DMS114 treated with DMSO at 0.1 percent for 48 hours (cell line): ENCODE results near the gene ARHGAP22.

ENCODE experiments used
- DNase-seq: peaks from one replicate; lab custom pipeline; 2025; ENCODE audit not compliant: unreplicated experiment; lab: John Stamatoyannopoulos, UW

ARHGAP22 gene

GRCh38 chr10:48554656-48555055 lies 50.2 kb downstream of the ARHGAP22 start:
- DNase-seq: no peak

- DNase-seq: no peak
Observed at GRCh38 chr10:48554246-48554645, 50.6 kb downstream of the ARHGAP22 start.

GRCh38 chr10:48552946-48553564 lies 51.8 kb downstream of the ARHGAP22 start:
- DNase-seq: no peak

- DNase-seq: peak; percentile 72
Observed at GRCh38 chr10:48551861-48552591, 52.8 kb downstream of the ARHGAP22 start.

- no peak for DNase-seq
Observed at GRCh38 chr10:48550977-48551376, 53.9 kb downstream of the ARHGAP22 start.

- DNase-seq: no peak
Observed at GRCh38 chr10:48550071-48550691, 54.7 kb downstream of the ARHGAP22 start.

GRCh38 chr10:48549236-48549635 lies 55.6 kb downstream of the ARHGAP22 start:
- DNase-seq: no peak

- no peak for DNase-seq
Observed at GRCh38 chr10:48548531-48549135, 56.2 kb downstream of the ARHGAP22 start.

- DNase-seq: no peak
Observed at GRCh38 chr10:48547981-48548380, 56.9 kb downstream of the ARHGAP22 start.

GRCh38 chr10:48547061-48547895 lies 57.6 kb downstream of the ARHGAP22 start:
- DNase-seq: no peak

GRCh38 chr10:48545462-48546145 lies 59.3 kb downstream of the ARHGAP22 start:
- no peak for DNase-seq

GRCh38 chr10:48543182-48543844 lies 61.6 kb downstream of the ARHGAP22 start:
- DNase-seq: no peak

GRCh38 chr10:48542471-48543181 lies 62.2 kb downstream of the ARHGAP22 start:
- DNase-seq: no peak

GRCh38 chr10:48541144-48541795 lies 63.6 kb downstream of the ARHGAP22 start:
- no peak for DNase-seq

GRCh38 chr10:48538611-48539010 lies 66.3 kb downstream of the ARHGAP22 start:
- no peak for DNase-seq

GRCh38 chr10:48536916-48537890 lies 67.7 kb downstream of the ARHGAP22 start:
- DNase-seq: no peak

- no peak for DNase-seq
Observed at GRCh38 chr10:48536156-48536500, 68.7 kb downstream of the ARHGAP22 start.
